GM21825 (cell line): ENCODE results near the gene MITF.

Experiments
- ATAC-seq: cut with Tn5 transposase; IDR thresholded peaks from one replicate; pipeline ENCODE4 v1.9.1; 2021; ENCODE audit warnings: mild to moderate bottlenecking, moderate library complexity; ENCODE audit not compliant: unreplicated experiment

Gene MITF

DNA sequence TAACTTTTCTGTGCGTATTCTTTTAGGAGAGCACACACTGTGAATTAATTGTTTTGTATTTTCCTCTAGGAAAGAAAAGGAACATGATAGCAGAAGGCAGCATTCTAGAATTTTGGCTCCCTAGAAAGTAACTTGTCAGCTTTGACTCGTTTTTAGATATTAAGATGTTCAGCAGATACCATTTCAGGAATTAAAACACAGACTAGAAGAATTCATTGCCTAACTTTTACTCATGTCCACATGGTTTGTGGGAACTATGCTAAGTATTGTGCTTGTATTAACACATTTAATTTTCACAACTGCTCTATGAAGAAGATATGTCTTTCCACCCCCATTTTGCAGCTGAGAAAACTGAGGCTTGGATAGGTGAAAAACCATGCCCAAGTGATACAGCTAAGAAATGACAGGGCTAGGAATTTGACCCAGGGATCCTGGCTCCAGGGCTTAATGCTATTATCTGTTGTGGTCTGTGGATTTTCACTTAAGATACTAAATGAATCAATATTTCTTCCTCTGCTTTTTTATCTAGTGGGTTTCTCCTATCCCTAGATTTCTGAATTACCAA, 128.8 kb downstream of the MITF start:
- no peak for ATAC-seq

DNA sequence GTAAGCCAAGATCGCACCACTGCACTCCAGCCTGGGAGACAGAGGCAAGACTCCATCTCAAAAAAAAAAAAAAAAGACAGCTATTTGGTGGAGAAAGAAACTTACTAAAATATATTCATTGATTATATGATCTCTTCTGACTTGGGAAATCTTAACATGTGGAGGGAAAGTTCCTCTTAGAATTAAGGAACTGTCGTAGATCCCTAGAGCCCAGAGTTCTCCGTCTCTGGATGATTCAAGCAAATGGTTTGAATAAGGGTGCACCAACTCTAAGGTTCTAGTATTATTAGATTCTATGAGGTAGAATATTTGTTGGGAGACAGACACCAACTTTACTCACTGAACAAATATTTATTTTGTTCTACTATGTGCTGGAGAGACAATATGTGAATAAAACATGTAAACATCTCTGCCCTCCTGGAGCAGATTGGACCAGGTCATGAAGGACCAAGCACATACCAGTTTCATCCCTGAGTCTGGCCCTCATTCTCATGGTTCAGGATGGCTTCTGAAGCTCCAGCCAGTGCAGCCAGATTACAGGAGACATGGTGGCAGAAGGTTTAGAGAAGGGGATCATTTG, 129.7 kb downstream of the MITF start:
- no peak for ATAC-seq

DNA sequence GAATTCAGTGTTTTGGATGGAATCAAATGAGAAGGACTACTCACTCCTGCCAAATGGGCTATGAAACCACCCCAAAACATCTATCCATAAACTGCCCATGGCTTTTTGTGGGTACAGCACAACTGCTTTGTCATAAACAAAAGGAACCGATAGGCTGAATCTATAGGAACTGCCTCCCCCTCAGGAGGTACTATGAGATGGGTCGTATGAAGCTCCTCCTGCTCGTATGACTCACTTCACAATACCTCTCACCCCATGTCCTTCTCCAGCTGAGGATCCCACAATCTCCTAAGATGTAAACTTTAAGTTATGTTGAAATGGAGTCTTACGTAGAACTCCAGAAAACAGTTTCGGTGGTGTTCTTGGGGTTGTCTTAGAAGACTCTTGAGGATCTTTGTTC, 130.4 kb downstream of the MITF start:
- no peak for ATAC-seq

DNA sequence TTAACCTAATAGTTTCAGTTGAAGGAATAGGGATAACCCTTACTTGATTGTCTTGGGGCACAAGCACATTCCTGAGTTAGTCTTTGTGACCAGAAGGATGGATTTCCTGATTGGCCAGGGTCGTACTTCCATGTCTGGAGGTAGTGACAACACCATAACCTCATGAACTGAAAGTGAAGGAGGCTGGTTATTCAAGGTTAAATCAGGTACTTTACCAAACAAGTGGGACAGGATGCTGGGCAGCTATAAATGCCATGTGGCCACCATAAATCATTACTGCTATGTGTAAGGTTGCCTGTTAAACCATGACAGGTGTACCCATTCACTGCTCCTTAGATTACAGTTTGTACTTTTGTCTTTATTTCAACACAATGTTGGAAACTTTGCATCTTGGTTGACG, 132.0 kb downstream of the MITF start:
- ATAC-seq: no peak

DNA sequence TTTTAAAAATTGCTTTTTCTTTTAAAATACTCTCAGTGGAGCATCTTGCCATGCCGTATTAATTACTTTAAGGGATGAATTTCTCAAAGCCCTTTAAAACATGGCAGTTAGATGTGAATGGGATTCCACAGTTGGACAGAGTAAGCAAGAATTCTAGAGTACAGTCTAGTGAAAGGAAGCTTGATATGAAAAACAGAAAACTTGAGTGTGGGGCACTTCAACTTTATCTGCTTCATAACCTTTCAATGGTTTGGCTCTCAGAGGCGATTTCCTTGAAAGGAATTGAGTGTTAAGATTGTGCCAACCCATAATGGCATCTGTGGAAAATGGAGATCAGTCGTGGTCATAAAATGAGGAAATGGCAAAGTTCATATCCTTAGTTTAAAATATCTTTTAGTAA, 132.6 kb downstream of the MITF start:
- no peak for ATAC-seq

DNA sequence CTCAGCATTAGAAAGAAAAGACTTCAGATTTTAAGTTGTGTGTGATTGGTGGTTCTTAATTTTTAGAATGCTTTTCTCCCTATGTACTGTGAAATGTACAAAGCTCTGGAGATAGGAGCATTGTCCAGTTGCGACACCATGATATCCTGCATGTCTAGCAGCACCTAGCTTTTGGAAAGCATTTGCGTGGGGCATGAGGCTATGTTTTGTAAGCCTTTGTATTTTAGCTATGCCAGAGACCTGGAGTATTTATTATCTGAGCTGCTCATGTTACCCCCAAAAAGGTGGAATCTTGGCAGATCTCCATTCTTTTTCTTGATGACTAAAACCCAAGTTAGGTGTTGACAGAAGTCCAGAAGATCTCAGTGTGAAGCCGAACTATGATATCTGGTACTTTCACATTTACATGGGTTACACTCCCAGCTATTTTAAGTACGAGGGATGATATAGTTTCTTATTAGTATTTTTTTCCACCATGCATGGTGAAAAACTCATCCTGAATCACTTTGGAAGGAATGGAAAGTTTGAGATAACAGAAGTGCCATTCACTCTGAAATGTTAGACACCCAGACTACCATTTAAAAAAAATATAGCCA, 133.6 kb downstream of the MITF start:
- no peak for ATAC-seq

DNA sequence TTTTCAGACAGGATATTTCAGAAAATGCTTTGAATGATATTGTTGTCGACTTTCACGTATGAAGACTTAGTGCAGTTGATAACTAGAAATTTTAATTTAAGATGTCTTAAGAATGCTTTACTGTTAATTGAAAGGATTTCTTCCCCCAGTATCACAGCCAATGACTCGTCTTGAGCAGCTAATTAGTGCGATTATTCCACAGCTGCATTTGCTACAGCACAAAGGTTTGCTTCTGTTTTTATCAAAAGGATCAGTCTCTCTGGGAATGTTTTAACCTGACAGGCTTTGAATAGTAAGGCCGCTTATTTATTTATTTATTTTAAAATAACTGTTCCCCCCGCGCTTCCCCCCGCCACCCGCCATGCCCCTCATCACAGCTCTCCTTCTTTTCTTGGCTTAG, 136.8 kb downstream of the MITF start:
- ATAC-seq: no peak

DNA sequence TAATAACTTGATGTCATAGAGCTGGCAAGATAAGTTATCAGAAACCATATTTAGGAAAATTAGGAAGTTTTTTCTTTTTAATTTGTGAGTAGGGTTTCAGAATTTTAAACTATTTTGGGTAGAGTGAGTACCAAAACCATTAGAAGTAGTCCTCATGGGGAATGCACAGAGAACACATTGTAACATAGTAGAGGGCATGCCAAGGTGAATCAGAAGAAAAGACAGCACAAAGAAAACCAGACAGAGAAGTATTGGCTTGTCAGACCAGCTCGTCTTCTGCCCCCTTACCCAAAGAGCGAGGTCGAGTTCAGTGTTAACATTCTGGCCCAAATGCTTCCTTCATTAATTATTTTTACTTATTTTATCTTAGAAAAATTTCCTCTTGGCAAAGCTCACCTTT, 139.0 kb downstream of the MITF start:
- ATAC-seq: no peak

DNA sequence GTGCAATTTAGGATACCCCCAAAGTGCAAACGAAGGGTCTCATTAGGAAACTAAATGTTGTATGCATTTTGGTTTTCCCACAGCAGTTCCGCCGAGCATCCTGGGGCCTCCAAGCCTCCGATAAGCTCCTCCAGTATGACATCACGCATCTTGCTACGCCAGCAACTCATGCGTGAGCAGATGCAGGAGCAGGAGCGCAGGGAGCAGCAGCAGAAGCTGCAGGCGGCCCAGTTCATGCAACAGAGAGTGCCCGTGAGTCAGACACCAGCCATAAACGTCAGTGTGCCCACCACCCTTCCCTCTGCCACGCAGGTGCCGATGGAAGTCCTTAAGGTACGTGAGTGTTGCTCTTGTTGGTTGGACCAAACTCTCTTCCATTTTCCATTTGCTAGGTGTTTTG, 139.8 kb downstream of the MITF start:
- no peak for ATAC-seq

DNA sequence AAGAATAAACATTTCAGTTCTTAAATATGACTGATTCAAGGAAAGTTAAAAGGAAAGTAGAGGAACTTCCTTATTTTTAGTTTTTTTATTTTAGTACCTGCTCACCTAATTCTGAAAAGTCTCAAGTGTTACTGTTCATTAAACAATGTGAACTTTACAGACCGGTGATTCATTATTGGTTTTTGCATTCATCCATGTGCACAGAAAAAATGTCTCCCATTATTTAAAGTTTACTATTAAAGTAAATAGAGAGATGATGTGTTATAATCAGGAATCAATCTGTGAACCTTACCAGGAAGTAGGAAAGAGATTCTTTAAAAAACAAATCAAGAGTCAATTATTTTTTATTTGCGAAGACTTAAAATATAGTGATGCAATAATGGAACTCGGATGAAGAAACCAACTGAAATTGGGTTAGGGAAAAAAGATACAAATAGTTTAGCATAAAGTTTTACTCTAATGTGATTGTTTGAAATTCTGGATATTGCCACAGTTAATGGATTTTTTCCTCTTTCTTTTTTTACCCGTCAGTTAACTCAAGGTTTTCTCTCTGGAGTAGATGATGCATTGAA, 140.9 kb downstream of the MITF start:
- ATAC-seq: no peak

DNA sequence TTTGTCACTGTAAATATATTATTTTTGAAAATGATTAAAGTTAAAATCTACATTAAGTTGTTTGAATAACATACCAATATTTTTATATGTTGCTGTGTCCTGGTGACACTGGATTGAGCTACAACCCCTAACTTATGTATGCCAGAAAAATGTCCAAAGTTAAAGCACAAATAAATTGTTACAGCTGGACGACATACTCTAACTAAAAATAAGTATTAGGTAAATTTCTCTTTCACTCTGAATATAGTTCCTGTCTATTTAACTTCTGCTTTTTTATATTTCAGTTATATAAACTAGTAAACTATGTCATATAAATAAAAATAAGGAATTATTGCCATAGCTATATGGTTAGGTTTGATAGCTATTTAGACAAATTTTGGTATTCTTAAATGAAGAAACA, 141.8 kb downstream of the MITF start:
- no peak for ATAC-seq

DNA sequence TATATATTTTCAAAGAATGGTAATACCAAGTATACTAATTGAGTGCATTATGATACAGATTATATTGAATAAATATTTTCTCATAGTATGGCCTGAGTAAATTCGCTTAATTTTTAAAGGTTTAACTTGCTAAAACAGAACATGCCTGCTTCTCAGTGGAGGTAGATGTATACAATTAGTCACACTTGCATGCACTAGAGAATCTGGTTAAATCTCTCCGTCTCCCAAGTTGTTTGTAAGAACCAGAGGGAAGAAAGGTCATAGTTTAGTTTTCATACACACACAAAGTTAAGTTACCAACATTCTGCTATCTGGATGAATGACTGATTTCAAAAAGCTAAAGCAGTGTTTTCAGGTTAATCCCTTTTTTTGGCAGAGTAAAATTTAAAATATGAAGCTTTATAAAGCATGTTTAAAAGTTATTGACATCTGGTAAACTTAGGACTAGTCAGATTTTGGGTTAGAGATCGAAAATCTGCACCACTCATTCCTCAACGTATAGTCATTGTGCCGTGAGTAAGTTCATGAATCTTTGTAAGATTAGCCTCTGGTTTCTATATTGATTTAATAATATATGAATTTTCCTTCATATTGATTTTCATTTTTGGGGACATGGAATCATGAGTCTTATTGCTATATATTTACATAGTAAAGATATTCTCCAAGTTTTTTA, 142.6 kb downstream of the MITF start:
- ATAC-seq: no peak

DNA sequence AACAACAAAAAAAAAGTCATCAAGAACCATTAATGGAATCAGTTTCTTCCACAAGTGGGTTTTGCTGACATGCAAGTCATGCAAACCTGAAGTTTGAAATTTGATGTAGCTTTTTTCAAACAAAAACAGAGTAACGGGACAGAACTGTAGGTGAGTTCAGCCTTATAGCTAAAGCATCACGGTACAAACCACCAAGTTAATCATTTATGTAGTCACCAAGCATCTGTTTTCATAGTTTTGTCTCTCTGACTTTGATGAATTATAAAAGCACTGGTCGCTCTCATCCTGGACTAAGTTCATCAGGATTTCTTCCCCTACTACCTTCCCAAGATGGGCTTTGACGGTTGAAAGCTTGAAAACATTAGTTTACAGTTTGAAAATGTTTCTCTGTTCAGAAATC, 143.3 kb downstream of the MITF start:
- ATAC-seq: no peak

DNA sequence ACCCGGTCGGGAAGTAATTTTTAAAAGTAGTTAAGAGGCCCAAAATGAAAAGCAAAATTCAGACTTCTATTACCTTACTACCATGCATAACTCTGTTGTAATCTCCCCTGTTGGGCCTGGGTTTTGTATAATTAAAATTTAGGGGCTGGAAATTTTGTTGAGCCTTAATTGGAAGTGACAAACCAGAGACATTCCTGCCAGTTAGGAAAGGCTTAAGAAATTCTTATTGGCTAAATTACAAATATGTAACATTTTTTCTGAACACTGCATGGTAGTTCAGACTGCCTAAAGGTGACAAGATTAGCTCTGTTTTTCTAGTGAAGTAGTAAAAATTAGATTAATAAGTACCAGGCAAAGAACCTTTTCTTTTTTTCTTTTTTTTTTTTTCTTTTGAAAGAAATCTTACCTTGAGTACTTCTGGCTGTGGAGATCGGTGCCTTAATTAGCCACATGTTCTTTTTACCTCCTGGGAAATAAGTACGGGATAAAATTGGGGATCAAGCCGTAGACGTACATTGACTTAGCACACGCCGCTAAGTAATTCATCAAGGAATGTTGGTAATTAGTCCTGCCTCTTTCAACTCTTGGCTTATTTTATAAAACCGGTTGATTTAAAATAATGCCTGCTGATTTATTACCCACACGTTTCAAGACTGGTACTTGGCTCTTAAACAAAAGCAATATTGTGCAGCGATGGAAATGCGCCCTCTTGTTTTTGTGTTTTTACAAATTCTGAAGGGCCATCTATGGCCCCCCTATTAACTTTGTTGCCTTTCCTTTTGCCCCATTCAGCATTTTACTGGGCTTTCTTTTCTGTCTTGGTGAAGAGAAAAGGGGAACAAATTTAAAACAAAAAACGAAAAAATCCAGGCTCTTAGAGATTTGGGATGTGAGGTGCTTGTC, 149.0 kb downstream of the MITF start:
- ATAC-seq: no peak

DNA sequence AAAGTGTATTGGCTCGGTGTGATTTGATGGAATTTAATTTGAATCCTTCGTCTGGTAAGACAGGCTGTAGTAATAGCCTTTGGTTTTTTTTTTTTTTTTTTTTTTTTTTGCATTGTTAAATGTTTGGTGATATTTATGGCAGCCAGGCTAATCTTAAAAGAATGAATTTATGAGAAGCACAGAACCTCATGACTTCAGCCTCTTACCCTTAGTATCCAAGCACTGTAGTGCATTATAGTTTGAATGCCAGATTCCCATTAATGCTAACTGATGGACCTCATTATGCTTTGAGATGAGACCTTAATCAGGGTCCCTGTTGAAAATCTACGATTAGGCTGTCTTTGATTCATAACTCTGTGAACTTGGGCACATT, 149.7 kb downstream of the MITF start:
- ATAC-seq: no peak

DNA sequence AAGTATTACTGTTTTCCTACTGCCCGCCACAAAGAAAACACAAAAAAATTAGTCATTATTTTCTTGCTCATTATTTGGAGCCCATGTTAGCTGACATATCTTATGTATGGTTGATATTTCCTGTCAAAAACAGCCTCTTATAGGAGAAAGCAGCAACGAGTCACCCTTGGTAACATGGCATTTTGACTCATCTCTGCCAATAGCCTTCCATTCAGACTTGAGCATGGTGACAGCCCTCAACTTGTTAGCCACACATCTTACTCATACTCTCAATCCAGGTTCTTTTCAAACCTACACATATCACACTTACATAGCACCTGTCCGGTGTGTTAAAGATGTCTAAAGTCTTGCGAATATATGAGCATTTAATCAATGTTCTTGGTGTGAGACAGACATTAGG, 150.8 kb downstream of the MITF start:
- no peak for ATAC-seq

DNA sequence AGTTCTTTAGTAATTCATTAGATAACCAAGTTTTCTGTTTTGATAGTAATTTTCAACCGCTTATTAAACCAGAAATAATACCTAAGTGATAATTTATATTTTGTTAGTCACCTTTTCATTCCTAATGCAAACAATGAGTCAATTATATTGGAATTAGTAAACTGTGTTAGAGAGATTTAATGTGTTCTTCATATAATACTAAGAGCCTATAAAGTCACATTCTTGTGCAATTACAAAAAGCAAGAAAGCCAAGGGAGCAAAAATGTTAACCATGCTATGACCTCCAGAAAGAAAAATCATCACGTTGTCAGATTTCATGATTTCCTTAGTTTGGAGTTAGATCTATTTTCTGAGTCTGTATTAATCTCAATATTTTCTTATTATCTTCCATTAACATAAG, 151.4 kb downstream of the MITF start:
- ATAC-seq: no peak

DNA sequence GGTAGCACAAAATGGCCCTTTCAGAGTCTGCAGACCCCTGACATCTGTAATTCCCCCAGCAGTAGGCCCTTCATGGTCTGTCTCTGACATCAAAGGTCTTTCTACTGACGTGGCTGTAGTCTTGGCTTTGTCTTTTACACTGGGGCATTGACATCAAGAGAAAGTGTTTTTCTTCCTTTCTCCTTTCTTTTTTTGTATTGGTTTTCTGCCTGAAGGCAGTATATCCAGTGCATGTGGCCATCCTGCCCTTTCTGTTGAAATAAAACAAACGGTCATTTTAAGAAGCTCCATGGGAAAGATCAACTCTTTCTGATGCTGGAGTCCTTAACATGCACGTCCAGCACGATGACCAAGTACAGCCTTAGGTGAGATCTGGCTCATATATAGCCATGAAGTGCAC, 153.4 kb downstream of the MITF start:
- no peak for ATAC-seq

DNA sequence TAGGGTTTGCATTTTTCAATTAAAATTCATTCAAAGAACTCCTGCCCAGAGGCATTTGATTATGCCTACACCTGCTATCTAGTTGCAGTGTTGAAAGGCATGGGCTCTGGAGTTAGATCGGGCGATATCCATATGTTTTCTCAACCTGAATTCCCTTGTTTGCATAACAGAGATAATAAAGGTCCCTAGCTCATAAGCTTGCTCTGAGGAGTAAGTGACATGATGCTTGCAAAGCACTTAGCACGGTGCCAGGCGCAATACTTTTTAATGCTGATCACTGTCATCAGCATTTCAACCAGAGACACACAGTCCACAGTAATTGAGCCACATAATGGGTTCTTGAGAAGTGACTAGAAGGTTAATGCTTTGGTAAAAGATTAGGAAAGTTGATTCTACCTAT, 154.0 kb downstream of the MITF start:
- no peak for ATAC-seq

DNA sequence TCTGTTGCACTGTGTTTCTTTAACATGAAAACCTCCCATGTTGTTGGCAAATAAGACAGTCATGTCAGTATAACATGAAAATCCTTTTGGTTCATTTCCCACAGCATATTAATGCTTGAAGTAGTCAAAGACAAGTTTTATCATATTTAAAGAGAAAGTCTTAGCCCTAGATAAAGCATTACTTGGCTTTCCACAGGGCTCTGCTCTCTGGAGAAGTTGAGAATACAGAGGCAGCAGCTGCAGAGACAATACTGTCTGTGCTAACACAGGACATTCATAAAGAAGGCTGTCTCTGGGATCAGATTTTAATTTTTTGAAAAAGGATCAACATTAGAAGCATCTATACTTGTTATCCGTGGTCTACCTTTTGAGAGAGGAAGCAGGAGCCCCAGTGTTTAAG, 156.8 kb downstream of the MITF start:
- ATAC-seq: no peak

DNA sequence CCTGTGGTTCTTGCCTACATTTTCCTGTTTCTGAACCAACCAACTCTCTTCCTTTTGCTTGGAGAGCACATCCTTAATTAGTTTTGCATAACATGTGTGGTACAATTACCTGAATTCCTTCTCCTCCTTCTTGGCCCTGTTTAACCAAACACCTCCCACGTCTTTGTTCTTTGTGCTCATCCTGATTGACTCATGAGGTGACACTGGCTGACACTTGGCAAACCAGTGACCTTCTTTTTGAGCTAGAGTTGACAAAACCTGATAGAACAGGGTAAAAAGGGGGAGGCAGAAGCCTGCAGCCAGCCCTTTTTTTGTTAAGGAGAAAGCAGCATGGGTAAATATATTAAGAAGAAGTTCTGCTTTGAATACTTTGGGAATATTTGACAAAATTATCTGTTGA, 161.1 kb downstream of the MITF start:
- no peak for ATAC-seq
